PC-3 (cell line): ENCODE results near the gene CD300LD. TPM values are rescaled to one million over a fixed set of nuclear protein-coding genes. Genes with fewer than 3 reads are reported as not detected.

Experiments used
- ATAC-seq: fragments of 200-7000 bp; cut with Tn5 transposase; 2 replicates; pipeline ENCODE4 v1.9.1; 2020; ENCODE audit warnings: mild to moderate bottlenecking, moderate library complexity
- BruUV-seq: library from RNA; stranded (reverse); fragments of 400-500 nt; replicated peaks from 2 replicates; lab custom pipeline; 2021; lab: Mats Ljungman, UMichigan
- CTCF ChIA-PET: fragments of 300-600 bp; sonication (Branson Sonifier 250); formaldehyde crosslinking; loops from one replicate; lab custom pipeline; 2022; ENCODE audit warnings: antibody characterized with exemption; lab: Charles Lee
- POLR2A ChIA-PET: fragments of 300-600 bp; sonication (Branson Sonifier 250); formaldehyde crosslinking; loops from one replicate; lab custom pipeline; 2022; ENCODE audit warnings: antibody characterized with exemption; ENCODE audit not compliant: unreplicated experiment; lab: Charles Lee
- DNase-seq: peaks from one replicate; pipeline ENCODE4 v3.0.0-alpha.2; 2015
- H2AFZ ChIP-seq: fragments of 300-600 bp; sonication (generic); 2 replicates; pipeline ENCODE4 v1.6.0; 2016; ENCODE audit warnings: antibody characterized with exemption, low read length
- H3F3A ChIP-seq: fragments of 300-600 bp; sonication (generic); one replicate; pipeline ENCODE4 v1.6.0; 2017; ENCODE audit warnings: antibody characterized with exemption, low read length, control low read depth, mild to moderate bottlenecking; ENCODE audit not compliant: unreplicated experiment
- H3K27ac ChIP-seq: fragments of 300-600 bp; sonication (generic); 2 replicates; pipeline ENCODE4 v1.5.1; 2016; ENCODE audit warnings: mild to moderate bottlenecking, low read length
- H3K27me3 ChIP-seq: fragments of 300-600 bp; sonication (generic); 2 replicates; pipeline ENCODE4 v1.6.1; 2016; ENCODE audit warnings: low read length, mixed read lengths
- H3K36me3 ChIP-seq: fragments of 300-600 bp; sonication (generic); 2 replicates; pipeline ENCODE4 v1.6.1; 2016; ENCODE audit warnings: low read depth, mixed run types, low read length, mixed read lengths
- H3K4me1 ChIP-seq: fragments of 300-600 bp; sonication (generic); 2 replicates; pipeline ENCODE4 v1.5.1; 2016; ENCODE audit warnings: low read length; ENCODE audit not compliant: insufficient read depth
- H3K4me2 ChIP-seq: fragments of 300-600 bp; sonication (generic); 2 replicates; pipeline ENCODE4 v1.6.0; 2016; ENCODE audit warnings: low read length
- H3K4me3 ChIP-seq: fragments of 300-600 bp; sonication (generic); 2 replicates; pipeline ENCODE4 v1.5.1; 2016; ENCODE audit warnings: mild to moderate bottlenecking, low read length, mixed read lengths
- H3K79me2 ChIP-seq: fragments of 300-600 bp; sonication (generic); 2 replicates; pipeline ENCODE4 v1.6.1; 2017; ENCODE audit warnings: low read length, mixed read lengths
- H3K9ac ChIP-seq: fragments of 300-600 bp; sonication (generic); 2 replicates; pipeline ENCODE4 v1.6.0; 2016; ENCODE audit warnings: mild to moderate bottlenecking, low read length
- H3K9me2 ChIP-seq: fragments of 300-600 bp; sonication (generic); replicated peaks from 2 replicates; pipeline ENCODE4 v1.6.1; 2016; ENCODE audit warnings: mixed run types, low read length, mixed read lengths
- H3K9me3 ChIP-seq: fragments of 300-600 bp; sonication (generic); 2 replicates; pipeline ENCODE4 v1.6.1; 2016; ENCODE audit warnings: low read length, mixed read lengths
- H4K20me1 ChIP-seq: fragments of 300-600 bp; sonication (generic); 2 replicates; pipeline ENCODE4 v1.6.1; 2016; ENCODE audit warnings: low read length, mixed read lengths
- CTCF ChIP-seq: fragments of 300-600 bp; sonication (generic); conservative IDR thresholded peaks from 2 replicates; pipeline ENCODE4 v1.5.1; 2017; ENCODE audit warnings: antibody characterized with exemption, low read depth, mild to moderate bottlenecking, low read length
- EZH2 ChIP-seq: fragments of 300-600 bp; sonication (generic); IDR thresholded peaks from one replicate; pipeline ENCODE4 v1.6.1; 2017; ENCODE audit warnings: antibody characterized with exemption, mild to moderate bottlenecking, low read length; ENCODE audit not compliant: unreplicated experiment
- EZH2phosphoT487 ChIP-seq: fragments of 300-600 bp; sonication (generic); IDR thresholded peaks from 2 replicates; pipeline ENCODE4 v1.6.1; 2018; ENCODE audit warnings: mild to moderate bottlenecking, antibody characterized with exemption, low read length, borderline replicate concordance
- intact Hi-C: fragments of 100-400 bp; cut with micrococcal nuclease; formaldehyde crosslinking; loops from 2 replicates; pipeline ENCODE4 v1.9.0; 2023
- total RNA-seq: library from RNA; depleted of rRNA; stranded (reverse); fragments of >200 nt; gene quantifications from 2 replicates; pipeline ENCODE4 v1.2.3, GENCODE V29; 2014

The CD300LD gene
- total RNA-seq, 1 experiment from 2014 or later, result not detected

GRCh38 chr17:74624131-74624530, 32.0 kb upstream of the CD300LD start:
- ATAC-seq, result no peak
- intact Hi-C loops, result no loop called here

GRCh38 chr17:74623693-74624093, 31.6 kb upstream of the CD300LD start, which contains the start of gene CD300E:
Gene CD300E, minus strand, starts transcription at chr17:74623738. Its CDS starts 117 bp downstream, at chr17:74623621.
- DNase-seq, result no peak

More at GRCh38 chr17:74624131-74624530, 32.0 kb upstream of the CD300LD start:
- Histone ChIP-seq H3K9ac (no peak overlapping the region), H3K79me2 (no peaks in the 10 kb centered on the region), H3F3A (no peaks in the 10 kb centered on the region), H3K27me3 (peaks cover 79% of the 10 kb centered on the region), H3K4me2 (no peak overlapping the region), H3K4me3 (no peak overlapping the region), H3K27ac (no peak overlapping the region), H4K20me1 (no peaks in the 10 kb centered on the region), H3K36me3 (no peaks in the 10 kb centered on the region), H3K9me3 (no peaks in the 10 kb centered on the region), H3K4me1 (no peaks in the 10 kb centered on the region), H2AFZ (no peak overlapping the region), H3K9me2 (no peaks in the 10 kb centered on the region)
- no TSS peak for BruUV-seq
- DNase-seq, result no peak
- ChIA-PET POLR2A (no interaction called here), CTCF (no interaction called here)
- no peak for TF ChIP-seq CTCF
- no peak for TF ChIP-seq EZH2phosphoT487
- TF ChIP-seq EZH2, result no peak

More at GRCh38 chr17:74623693-74624093, 31.6 kb upstream of the CD300LD start, which contains the start of gene CD300E:
- H4K20me1 ChIP-seq, result no peaks in the 10 kb centered on the region
- peaks cover 83% of the 10 kb centered on the region for H3K27me3 ChIP-seq
- no peaks in the 10 kb centered on the region for H3K4me1 ChIP-seq
- no peak within 1 kb of the TSS for H3K27ac ChIP-seq
- ChIA-PET POLR2A (no interaction called here), CTCF (no interaction called here)
- no peak within 1 kb of the TSS for H3K4me2 ChIP-seq
- H3K9me3 ChIP-seq, result no peaks in the 10 kb centered on the region
- TF ChIP-seq EZH2 (no peak), CTCF (no peak), EZH2phosphoT487 (no peak)
- no peaks in the 10 kb centered on the region for H3F3A ChIP-seq
- no peaks in the 10 kb centered on the region for H3K9me2 ChIP-seq
- H3K4me3 ChIP-seq, result no peak within 1 kb of the TSS
- intact Hi-C loops, result no loop called here
- no peak within 1 kb of the TSS for H2AFZ ChIP-seq
- no TSS peak for BruUV-seq
- H3K9ac ChIP-seq, result no peak within 1 kb of the TSS
- no peaks in the 10 kb centered on the region for H3K79me2 ChIP-seq
- no peak for ATAC-seq
- H3K36me3 ChIP-seq, result no peaks in the 10 kb centered on the region
